22Rv1 (cell line): ENCODE results near the gene RASSF7.
A peak's percentile ranks its signal among the peaks of the same experiment; 100 is the strongest.

Experiments
- H3K27ac ChIP-seq: fragments of 450-650 bp; 2 replicates; pipeline ENCODE4 v1.5.1; 2017
- ZFX ChIP-seq: fragments of 450-650 bp; IDR thresholded peaks from 2 replicates; pipeline ENCODE4 v1.6.1; 2017; ENCODE audit warnings: antibody characterized with exemption, borderline replicate concordance
- TF ChIP-seq, protein P1 (sequence below): fragments of 450-650 bp; IDR thresholded peaks from 2 replicates; pipeline ENCODE4 v1.5.1; 2017; ENCODE audit warnings: mild to moderate bottlenecking

Gene RASSF7

GRCh38 chr11:529728-530411, 30.9 kb upstream of the RASSF7 start:
- no peak for TF ChIP-seq ZFX
- TF ChIP-seq, protein P1, sequence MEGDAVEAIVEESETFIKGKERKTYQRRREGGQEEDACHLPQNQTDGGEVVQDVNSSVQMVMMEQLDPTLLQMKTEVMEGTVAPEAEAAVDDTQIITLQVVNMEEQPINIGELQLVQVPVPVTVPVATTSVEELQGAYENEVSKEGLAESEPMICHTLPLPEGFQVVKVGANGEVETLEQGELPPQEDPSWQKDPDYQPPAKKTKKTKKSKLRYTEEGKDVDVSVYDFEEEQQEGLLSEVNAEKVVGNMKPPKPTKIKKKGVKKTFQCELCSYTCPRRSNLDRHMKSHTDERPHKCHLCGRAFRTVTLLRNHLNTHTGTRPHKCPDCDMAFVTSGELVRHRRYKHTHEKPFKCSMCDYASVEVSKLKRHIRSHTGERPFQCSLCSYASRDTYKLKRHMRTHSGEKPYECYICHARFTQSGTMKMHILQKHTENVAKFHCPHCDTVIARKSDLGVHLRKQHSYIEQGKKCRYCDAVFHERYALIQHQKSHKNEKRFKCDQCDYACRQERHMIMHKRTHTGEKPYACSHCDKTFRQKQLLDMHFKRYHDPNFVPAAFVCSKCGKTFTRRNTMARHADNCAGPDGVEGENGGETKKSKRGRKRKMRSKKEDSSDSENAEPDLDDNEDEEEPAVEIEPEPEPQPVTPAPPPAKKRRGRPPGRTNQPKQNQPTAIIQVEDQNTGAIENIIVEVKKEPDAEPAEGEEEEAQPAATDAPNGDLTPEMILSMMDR: no peak
- no peak overlapping the region for H3K27ac ChIP-seq

GRCh38 chr11:530960-531831, 29.6 kb upstream of the RASSF7 start:
- H3K27ac ChIP-seq: peak overlapping the region; percentile 99
- no peak for TF ChIP-seq ZFX
- TF ChIP-seq, protein P1: no peak

DNA sequence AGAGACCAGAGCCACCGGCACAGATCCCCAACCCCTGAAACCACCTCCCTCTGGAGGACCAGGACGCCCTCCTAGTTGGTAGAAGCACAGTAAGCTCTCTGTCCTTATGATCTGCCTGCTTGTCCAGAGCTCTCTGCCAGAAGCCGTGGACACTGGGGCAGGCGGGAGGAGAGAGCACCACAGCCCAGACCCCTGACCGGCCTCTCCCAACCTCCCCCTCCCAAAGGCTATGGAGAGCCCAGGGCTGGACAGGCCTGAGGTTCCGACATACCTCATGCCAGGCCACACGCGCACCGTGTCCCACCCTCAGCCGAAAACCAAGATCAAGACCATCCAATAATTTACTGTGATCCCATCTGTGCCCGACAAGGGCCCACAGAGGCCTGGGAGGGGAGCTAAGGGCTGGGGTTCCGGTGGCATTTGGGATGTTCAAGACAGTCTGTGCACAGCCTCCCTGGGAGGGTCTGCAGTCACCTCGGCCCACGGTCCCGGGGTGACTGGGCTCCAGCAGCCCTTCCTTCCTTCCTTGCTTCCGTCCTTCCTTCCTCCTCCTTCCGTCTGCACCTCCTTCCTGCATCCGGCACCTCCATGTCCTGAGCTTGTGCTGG, 28.7 kb upstream of the RASSF7 start:
- no peak for TF ChIP-seq ZFX
- TF ChIP-seq, protein P1: no peak
- H3K27ac ChIP-seq: peak overlapping the region; percentile 99

DNA sequence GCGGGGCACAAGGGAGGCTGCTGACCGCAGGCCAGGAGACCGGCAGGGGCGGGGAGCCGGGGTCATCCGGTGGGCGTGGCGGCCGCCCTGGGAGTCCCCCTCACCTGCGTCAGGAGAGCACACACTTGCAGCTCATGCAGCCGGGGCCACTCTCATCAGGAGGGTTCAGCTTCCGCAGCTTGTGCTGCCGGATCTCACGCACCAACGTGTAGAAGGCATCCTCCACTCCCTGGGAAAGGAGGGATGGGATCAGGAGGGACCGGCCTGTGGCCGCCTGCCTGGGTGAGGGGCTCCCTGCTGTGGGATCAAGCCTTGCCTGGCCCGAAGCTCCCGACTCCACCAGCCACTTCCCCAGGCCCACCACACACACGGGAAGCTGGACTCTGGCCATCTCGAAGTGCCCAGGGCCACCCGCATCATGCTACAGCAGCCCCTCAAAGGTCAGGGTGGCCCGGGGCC, 28.2 kb upstream of the RASSF7 start:
- TF ChIP-seq ZFX: no peak
- TF ChIP-seq, protein P1: no peak

DNA sequence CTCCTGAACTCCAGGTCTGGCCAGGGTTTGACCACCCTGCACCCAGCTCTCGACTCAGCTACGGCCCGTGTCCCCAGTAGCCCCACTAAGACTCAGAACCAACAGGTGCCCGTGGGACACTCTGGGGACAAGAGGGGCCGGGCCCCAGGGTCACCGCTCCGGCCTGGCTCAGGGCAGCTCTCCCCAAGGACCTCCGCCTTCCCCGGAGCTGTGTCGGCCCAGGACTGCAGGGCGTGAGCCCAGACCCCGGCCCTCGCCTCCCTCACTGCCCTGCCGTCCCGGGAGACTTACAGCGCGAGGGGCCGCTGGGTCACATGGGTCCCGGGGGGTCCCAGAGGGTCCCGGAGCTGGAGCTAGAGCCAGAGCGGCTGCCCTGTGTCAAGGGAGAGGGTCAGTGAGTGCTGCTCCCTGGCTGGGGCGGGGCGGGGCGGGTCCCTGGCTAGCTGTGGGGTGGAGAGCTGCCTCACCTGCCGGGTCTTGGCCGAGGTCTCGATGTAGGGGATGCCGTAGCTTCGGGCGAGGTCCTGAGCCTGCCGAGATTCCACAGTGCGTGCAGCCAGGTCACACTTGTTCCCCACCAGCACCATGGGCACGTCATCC, 27.7 kb upstream of the RASSF7 start:
- TF ChIP-seq, protein P1: no peak
- TF ChIP-seq ZFX: no peak
- H3K27ac ChIP-seq: peak overlapping the region; percentile 99

More for the DNA sequence above, 28.2 kb upstream of the RASSF7 start:
- H3K27ac ChIP-seq: peak overlapping the region; percentile 99

DNA sequence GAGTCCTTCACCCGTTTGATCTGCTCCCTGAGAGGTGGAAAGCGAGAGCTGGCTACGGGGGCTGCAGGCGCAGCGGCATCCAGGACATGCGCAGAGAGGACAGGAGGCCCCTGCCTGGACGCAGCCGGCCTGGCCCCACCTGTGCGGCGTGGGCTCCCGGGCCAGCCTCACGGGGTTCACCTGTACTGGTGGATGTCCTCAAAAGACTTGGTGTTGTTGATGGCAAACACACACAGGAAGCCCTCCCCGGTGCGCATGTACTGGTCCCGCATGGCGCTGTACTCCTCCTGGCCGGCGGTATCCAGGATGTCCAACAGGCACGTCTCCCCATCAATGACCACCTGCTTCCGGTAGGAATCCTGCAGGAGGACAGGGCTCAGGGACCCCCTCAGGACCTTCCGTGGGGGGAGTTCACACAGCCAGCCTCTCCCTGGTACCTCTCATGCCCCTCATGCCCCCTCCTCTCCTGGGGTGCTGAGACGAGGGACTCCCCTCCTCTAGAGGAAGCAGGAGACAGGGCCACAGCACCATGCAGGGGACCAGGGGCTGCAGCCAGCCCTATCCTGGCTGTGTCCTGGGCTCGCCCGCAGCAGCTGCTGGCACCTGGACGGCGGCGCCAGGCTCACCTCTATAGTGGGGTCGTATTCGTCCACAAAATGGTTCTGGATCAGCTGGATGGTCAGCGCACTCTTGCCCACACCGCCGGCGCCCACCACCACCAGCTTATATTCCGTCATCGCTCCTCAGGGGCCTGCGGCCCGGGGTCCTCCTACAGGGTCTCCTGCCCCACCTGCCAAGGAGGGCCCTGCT, 27.0 kb upstream of the RASSF7 start:
- peak overlapping the region; percentile 99 for H3K27ac ChIP-seq
- TF ChIP-seq, protein P1: no peak
- TF ChIP-seq ZFX: no peak
